H1 (cell line): Measurements from ENCODE around the gene NT5C1B. TPM values are rescaled to one million over a fixed set of nuclear protein-coding genes. Genes with fewer than 3 reads are reported as not detected.

Experiments
- CTCF ChIA-PET: fragments of 300-600 bp; sonication (Branson Sonifier 250); formaldehyde crosslinking; loops from one replicate; lab custom pipeline; 2021; ENCODE audit not compliant: partially characterized antibody; lab: Charles Lee
- POLR2A ChIA-PET: fragments of 300-600 bp; sonication (Branson Sonifier 250); formaldehyde crosslinking; loops from one replicate; lab custom pipeline; 2021; ENCODE audit warnings: inconsistent platforms; ENCODE audit not compliant: partially characterized antibody; lab: Charles Lee
- DNase-seq, 2 experiments: peaks; one replicate each; pipeline versions ENCODE4 v3.0.0 to v3.0.0-alpha.2; 2010 to 2022; ENCODE audit warnings: low spot score in 2 of 2, low read depth in 1 of 2, mixed read lengths in 1 of 2
- FAIRE-seq: peaks from 2 replicates; lab custom pipeline; 2011; peaks lifted over from hg19 to GRCh38; lab: Jason Lieb, UNC
- H2AFZ ChIP-seq: 2 replicates; pipeline ENCODE4 v1.8.1; 2012; ENCODE audit warnings: low read length, inconsistent platforms
- H2AK5ac ChIP-seq: 2 replicates; pipeline ENCODE4 v1.6.1; 2013; ENCODE audit warnings: low read depth, low read length
- H2BK120ac ChIP-seq: replicated peaks from 2 replicates; pipeline ENCODE3; 2013; ENCODE audit warnings: low read depth, low read length, inconsistent platforms
- H2BK12ac ChIP-seq: 2 replicates; pipeline ENCODE4 v1.6.1; 2013; ENCODE audit warnings: low read depth, low read length
- H2BK15ac ChIP-seq: 2 replicates; pipeline ENCODE4 v1.6.1; 2013; ENCODE audit warnings: low read length
- H2BK20ac ChIP-seq: 2 replicates; pipeline ENCODE4 v1.6.1; 2013; ENCODE audit warnings: low read length
- H2BK5ac ChIP-seq: 2 replicates; pipeline ENCODE4 v1.6.1; 2013; ENCODE audit warnings: low read depth, low read length
- H3K14ac ChIP-seq: 2 replicates; pipeline ENCODE4 v1.6.1; 2013; ENCODE audit warnings: inconsistent platforms; ENCODE audit not compliant: insufficient read length
- H3K18ac ChIP-seq: 2 replicates; pipeline ENCODE4 v1.6.1; 2013; ENCODE audit warnings: low read length; ENCODE audit errors: extremely low read depth
- H3K23ac ChIP-seq: 2 replicates; pipeline ENCODE4 v1.6.1; 2013; ENCODE audit warnings: inconsistent platforms; ENCODE audit not compliant: insufficient read length
- H3K23me2 ChIP-seq: 2 replicates; pipeline ENCODE4 v1.6.1; 2013; ENCODE audit warnings: low read depth, low read length
- H3K27ac ChIP-seq: 2 replicates; pipeline ENCODE4 v1.6.1; 2011; ENCODE audit warnings: low read depth, low read length, inconsistent platforms
- H3K27me3 ChIP-seq, 4 experiments: replicated peaks in 1 of 4; 1 replicate in 1 of 4; 2 replicates in 3 of 4; pipeline versions ENCODE4 v1.6.1 to v1.8.1; 2011 to 2013; ENCODE audit warnings: low read length in 3 of 4, mild to moderate bottlenecking in 3 of 4, inconsistent platforms in 2 of 4, mixed read lengths in 2 of 4, moderate library complexity in 1 of 4; ENCODE audit not compliant: control insufficient read depth in 3 of 4, insufficient read depth in 3 of 4; ENCODE audit errors: extremely low read depth in 1 of 4
- H3K36me3 ChIP-seq, 4 experiments: 2 replicates each; pipeline versions ENCODE4 v1.6.1 to v1.8.1; 2011 to 2013; ENCODE audit warnings: mild to moderate bottlenecking in 4 of 4, low read length in 3 of 4, moderate library complexity in 2 of 4, control low read depth in 1 of 4, inconsistent platforms in 1 of 4; ENCODE audit not compliant: insufficient read depth in 4 of 4, control insufficient read depth in 2 of 4
- H3K4ac ChIP-seq: replicated peaks from 2 replicates; pipeline ENCODE3; 2013; ENCODE audit warnings: low read length, low read depth, mixed read lengths, inconsistent platforms; ENCODE audit not compliant: insufficient read length
- H3K4me1 ChIP-seq, 4 experiments: replicated peaks in 1 of 4; 1 replicate in 1 of 4; 2 replicates in 3 of 4; pipeline versions ENCODE4 v1.6.1 to v1.8.1; 2011 to 2013; ENCODE audit warnings: low read length in 3 of 4, inconsistent platforms in 2 of 4, mixed read lengths in 1 of 4; ENCODE audit not compliant: insufficient read depth in 4 of 4, control insufficient read depth in 3 of 4
- H3K4me2 ChIP-seq, 2 experiments: 2 replicates each; pipeline versions ENCODE4 v1.6.1 to v1.8.1; 2011 to 2013; ENCODE audit warnings: low read depth in 2 of 2, low read length in 2 of 2, control low read depth in 1 of 2, inconsistent platforms in 1 of 2, mild to moderate bottlenecking in 1 of 2; ENCODE audit not compliant: insufficient read depth in 1 of 2
- H3K4me3 ChIP-seq, 4 experiments: fragments of 200-600, 300-600 bp in 1 of 4; sonication (generic), shearing (Covaris generic), sonication (Bioruptor Twin) in 1 of 4; 2 replicates each; pipeline versions ENCODE4 v1.5.1 to v1.8.1; 2011 to 2016; ENCODE audit warnings: low read length in 4 of 4, low read depth in 3 of 4, control low read depth in 2 of 4, inconsistent platforms in 2 of 4, mild to moderate bottlenecking in 2 of 4, mixed read lengths in 1 of 4, moderate library complexity in 1 of 4; ENCODE audit not compliant: insufficient read depth in 2 of 4; ENCODE audit errors: extremely low read depth in 1 of 4
- H3K56ac ChIP-seq: replicated peaks from 2 replicates; pipeline ENCODE3; 2013; ENCODE audit warnings: low read depth, mild to moderate bottlenecking, mixed read lengths, low read length, inconsistent platforms; ENCODE audit not compliant: insufficient read length
- H3K79me1 ChIP-seq: 2 replicates; pipeline ENCODE4 v1.6.1; 2013; ENCODE audit warnings: low read depth, low read length, control low read depth
- H3K79me2 ChIP-seq, 2 experiments: 2 replicates each; pipeline versions ENCODE4 v1.6.1 to v1.8.1; 2012 to 2013; ENCODE audit warnings: low read length in 2 of 2, mild to moderate bottlenecking in 2 of 2, inconsistent platforms in 1 of 2; ENCODE audit not compliant: insufficient read depth in 2 of 2, control insufficient read depth in 1 of 2
- H3K9ac ChIP-seq, 4 experiments: replicated peaks in 1 of 4; 1 replicate in 1 of 4; 2 replicates in 3 of 4; pipeline versions ENCODE4 v1.6.1 to v1.8.1; 2011 to 2013; ENCODE audit warnings: low read depth in 3 of 4, low read length in 3 of 4, control low read depth in 2 of 4, mild to moderate bottlenecking in 2 of 4, moderate library complexity in 2 of 4, inconsistent platforms in 1 of 4; ENCODE audit errors: extremely low read depth in 1 of 4
- H3K9me3 ChIP-seq, 2 experiments: 2 replicates each; pipeline versions ENCODE4 v1.6.1 to v1.8.1; 2012 to 2013; ENCODE audit warnings: mild to moderate bottlenecking in 2 of 2, moderate library complexity in 2 of 2, control low read depth in 1 of 2, inconsistent platforms in 1 of 2, low read depth in 1 of 2, low read length in 1 of 2, mixed read lengths in 1 of 2; ENCODE audit not compliant: insufficient read depth in 2 of 2
- H4K20me1 ChIP-seq, 2 experiments: replicated peaks in 1 of 2; 2 replicates each; pipeline versions ENCODE3 to v1.8.1; 2011 to 2013; ENCODE audit warnings: inconsistent platforms in 2 of 2, low read length in 2 of 2, mild to moderate bottlenecking in 1 of 2; ENCODE audit not compliant: insufficient read depth in 2 of 2, control insufficient read depth in 1 of 2
- H4K5ac ChIP-seq: 2 replicates; pipeline ENCODE4 v1.6.1; 2013; ENCODE audit warnings: low read length, low read depth, mixed read lengths, inconsistent platforms; ENCODE audit not compliant: insufficient read length
- H4K8ac ChIP-seq: 2 replicates; pipeline ENCODE4 v1.8.0; 2013; ENCODE audit warnings: mild to moderate bottlenecking, moderate library complexity, low read length, inconsistent platforms; ENCODE audit not compliant: insufficient read depth; ENCODE audit errors: extremely low read depth
- H4K91ac ChIP-seq: replicated peaks from 2 replicates; pipeline ENCODE3; 2013; ENCODE audit warnings: low read length, mixed read lengths, inconsistent platforms; ENCODE audit not compliant: insufficient read length
- CHD1 ChIP-seq: IDR thresholded peaks from 2 replicates; pipeline ENCODE4 v1.6.1; 2012; ENCODE audit warnings: low read depth, low read length, improper control_type of control experiment
- RFX5 ChIP-seq: IDR thresholded peaks from 2 replicates; pipeline ENCODE4 v1.6.1; 2011; ENCODE audit warnings: low read depth, low read length, improper control_type of control experiment, borderline replicate concordance
- SAP30 ChIP-seq: fragments of 300-600 bp; sonication (generic); IDR thresholded peaks from 2 replicates; pipeline ENCODE4 v1.7.1; 2012; ENCODE audit warnings: low read length, moderate library complexity, mild to moderate bottlenecking, inconsistent platforms; ENCODE audit not compliant: insufficient read depth, insufficient replicate concordance
- SP4 ChIP-seq: IDR thresholded peaks from 2 replicates; pipeline ENCODE4 v1.6.1; 2012; ENCODE audit warnings: low read length, inconsistent platforms
- WGBS, 2 experiments: shearing (Covaris generic) in 1 of 2; methylation state at CpG; one replicate each; pipeline versions ENCODE4 v1.1.6 to v1.1.7; 2013 to 2015; ENCODE audit warnings: low lambda C conversion rate in 2 of 2, mixed read lengths in 2 of 2, inconsistent platforms in 1 of 2, low coverage in 1 of 2, missing lambda C conversion rate in 1 of 2; ENCODE audit not compliant: insufficient replicate concordance in 2 of 2, insufficient coverage in 1 of 2, insufficient read length in 1 of 2; ENCODE audit errors: extremely low coverage in 1 of 2, missing lambda C conversion rate in 1 of 2; 5-methylcytosine and 5-hydroxymethylcytosine counted together
- polyA plus RNA-seq, 7 experiments: library from polyadenylated mRNA; depleted of rRNA in 3 of 7; stranded (reverse) in 5 of 7; unstranded in 2 of 7; fragments of >200 nt in 5 of 7; fragments of 200-250 nt in 2 of 7; gene quantifications; 1 replicate in 5 of 7; 2 replicates in 1 of 7; 4 replicates in 1 of 7; pipeline versions ENCODE4 v1.2.1 to v1.2.3, GENCODE V29; 2011 to 2013; ENCODE audit warnings: missing spikeins in 2 of 7, mixed read lengths in 2 of 7
- total RNA-seq: library from RNA; stranded (reverse); fragmentation: NEBNext Ultra II Directional; extraction: Animal tissue kit (Norgen Biotek cat#: 25700); gene quantifications from 2 replicates; pipeline ENCODE4 v1.2.1, GENCODE V29; 2021

The NT5C1B gene
- total and polyA plus RNA-seq, 2 of the 8 experiments (the other 6 are each of a cell fraction or from before 2014, with no cell fraction given): not detected

DNA sequence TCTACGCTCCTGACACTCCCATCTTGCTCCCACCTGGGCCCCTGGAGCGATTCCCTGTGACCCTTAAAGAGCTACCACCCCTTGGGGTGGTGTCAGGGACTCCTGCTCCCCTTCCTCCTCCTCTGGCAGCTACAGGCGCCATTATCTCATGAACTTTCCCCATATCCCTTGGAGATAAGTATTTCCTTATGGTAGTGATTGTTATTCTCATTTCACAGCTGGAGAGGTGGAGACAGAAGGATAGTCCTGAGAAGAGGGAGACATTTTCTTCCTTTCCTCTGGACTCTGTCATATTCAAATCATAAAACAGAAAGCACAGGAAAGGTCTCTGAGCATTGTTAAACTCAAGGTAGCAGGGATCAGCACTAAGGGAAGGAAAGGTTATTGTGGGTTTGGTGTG lies 63.5 kb downstream of the NT5C1B start:
- Histone ChIP-seq H4K8ac (no peak overlapping the region), H2BK5ac (no peak overlapping the region), H3K18ac (no peak overlapping the region), H2BK12ac (no peak overlapping the region), H2BK15ac (no peak overlapping the region), H3K9me3 (no peaks in the 10 kb centered on the region), H3K23ac (no peak overlapping the region), H3K79me2 (no peaks in the 10 kb centered on the region), H2BK120ac (no peak overlapping the region), H2BK20ac (no peak overlapping the region), H3K9ac (no peak overlapping the region), H3K4me3 (no peak overlapping the region), H3K36me3 (no peaks in the 10 kb centered on the region), H3K4ac (no peak overlapping the region), H4K5ac (no peak overlapping the region), H3K79me1 (no peaks in the 10 kb centered on the region), H4K20me1 (no peaks in the 10 kb centered on the region), H2AFZ (no peak overlapping the region), H3K4me1 (peaks cover 0 to under 1% (median 0%) of the 10 kb centered on the region in 4 experiments; a peak in 2 of 7 replicates), H3K27me3 (peaks cover 0 to 1% (median 0%) of the 10 kb centered on the region in 4 experiments; a peak in 1 of 7 replicates), H3K27ac (no peak overlapping the region), H4K91ac (no peak overlapping the region), H3K23me2 (no peaks in the 10 kb centered on the region), H3K56ac (no peak overlapping the region), H2AK5ac (no peak overlapping the region), H3K4me2 (no peak overlapping the region)
- POLR2A ChIA-PET: no interaction called here
- CTCF ChIA-PET: interaction anchor here (1.0 to 1.4 kb wide), 3 partner anchors 10 to 219 kb away, joined by 3 to 4 read pairs (median 3); no protein-coding TSS in a partner anchor
- no peak for FAIRE-seq
- no peak for DNase-seq
- 89% methylated on average over 3 of the region's 3 CpGs; no CpG with 5 or more reads in 1 of the 2 experiments for WGBS, 2 experiments
- TF ChIP-seq CHD1: no peak
- TF ChIP-seq SAP30: no peak
- no peak for TF ChIP-seq RFX5
- no peak for TF ChIP-seq SP4
- TF ChIP-seq, all 59 proteins: peak for 0
- no peak overlapping the region for H3K14ac ChIP-seq
